Measurements from ENCODE around the gene KLHL17. TPM values are rescaled to one million over a fixed set of nuclear protein-coding genes. Genes with fewer than 3 reads are reported as not detected.

The KLHL17 gene
- total and polyA plus RNA-seq, 9 of the 15 experiments (the other 6 are each of a cell fraction or from before 2014, with no cell fraction given) = 0.14 to 84.8 (median 13.0) TPM

- 0 out of 2 replicates have a peak, but pooled peaks have one; percentile 22 for TF ChIP-seq REST (IDR thresholded peaks at IDR 0.05; ENCODE audit: borderline replicate concordance)
- peak; percentile 21; the same call in 1 of the 2 replicates for TF ChIP-seq REST (CRISPR knock-in tag; IDR thresholded peaks at IDR 0.05; ENCODE audit: low read depth)
- no peak for TF ChIP-seq STAT5B (CRISPR knock-in tag; IDR thresholded peaks at IDR 0.05)
- no peak for TF ChIP-seq ZZZ3 (IDR thresholded peaks at IDR 0.05)
- TF ChIP-seq MAFG (tag; conservative IDR thresholded peaks at IDR 0.05) = no peak
- no peak for TF ChIP-seq ZNF175 (CRISPR knock-in tag; IDR thresholded peaks at IDR 0.05; ENCODE audit: low read depth)
- no peak for TF ChIP-seq ZNF384 (IDR thresholded peaks at IDR 0.05; ENCODE audit: low read depth, low read length)
- TF ChIP-seq CTCF (IDR thresholded peaks at IDR 0.05 in 2 of 3, conservative IDR thresholded peaks at IDR 0.05 in 1 of 3; ENCODE audit: insufficient read depth in 2 of 3, low read depth in 1 of 3, low read length in 3 of 3) = peak in 2 of 3 experiments; percentile 25 to 50; a peak in 3 of 6 replicates
- no peak for TF ChIP-seq NFATC3 (IDR thresholded peaks at IDR 0.05)
- peak; percentile 31 for TF ChIP-seq HMGN3 (IDR thresholded peaks at IDR 0.05; ENCODE audit: borderline replicate concordance, extremely low read depth, insufficient read length, low read depth, low read length)
- TF ChIP-seq ZNF143 (CRISPR knock-in tag; IDR thresholded peaks at IDR 0.05) = no peak
- TF ChIP-seq HNRNPK (IDR thresholded peaks at IDR 0.05; ENCODE audit: low read depth, low read length, poor library complexity, severe bottlenecking) = peak; percentile 29
- no peak for TF ChIP-seq MEF2D (tag; conservative IDR thresholded peaks at IDR 0.05; ENCODE audit: low read depth)
- TF ChIP-seq THRA (IDR thresholded peaks at IDR 0.05) = no peak
- TF ChIP-seq CSDE1 (IDR thresholded peaks at IDR 0.05) = no peak
- no peak for TF ChIP-seq MYBL2 (IDR thresholded peaks at IDR 0.05; ENCODE audit: low read depth)
- TF ChIP-seq MYBL2 (CRISPR knock-in tag; IDR thresholded peaks at IDR 0.05; ENCODE audit: borderline replicate concordance) = no peak
Observed at GRCh38 chr1:998995-999724, 38.8 kb downstream of the KLHL17 start (continued).
